GM11168 (cell line): ENCODE measurements around the gene PDE5A.

Source experiments
- in situ Hi-C: fragments of 300-500 bp; cut with MboI; formaldehyde crosslinking; loops from one replicate; pipeline ENCODE4 v1.12.0; 2022; ENCODE audit warnings: low sequenced_read_pairs; ENCODE audit not compliant: unreplicated experiment

The PDE5A gene

DNA sequence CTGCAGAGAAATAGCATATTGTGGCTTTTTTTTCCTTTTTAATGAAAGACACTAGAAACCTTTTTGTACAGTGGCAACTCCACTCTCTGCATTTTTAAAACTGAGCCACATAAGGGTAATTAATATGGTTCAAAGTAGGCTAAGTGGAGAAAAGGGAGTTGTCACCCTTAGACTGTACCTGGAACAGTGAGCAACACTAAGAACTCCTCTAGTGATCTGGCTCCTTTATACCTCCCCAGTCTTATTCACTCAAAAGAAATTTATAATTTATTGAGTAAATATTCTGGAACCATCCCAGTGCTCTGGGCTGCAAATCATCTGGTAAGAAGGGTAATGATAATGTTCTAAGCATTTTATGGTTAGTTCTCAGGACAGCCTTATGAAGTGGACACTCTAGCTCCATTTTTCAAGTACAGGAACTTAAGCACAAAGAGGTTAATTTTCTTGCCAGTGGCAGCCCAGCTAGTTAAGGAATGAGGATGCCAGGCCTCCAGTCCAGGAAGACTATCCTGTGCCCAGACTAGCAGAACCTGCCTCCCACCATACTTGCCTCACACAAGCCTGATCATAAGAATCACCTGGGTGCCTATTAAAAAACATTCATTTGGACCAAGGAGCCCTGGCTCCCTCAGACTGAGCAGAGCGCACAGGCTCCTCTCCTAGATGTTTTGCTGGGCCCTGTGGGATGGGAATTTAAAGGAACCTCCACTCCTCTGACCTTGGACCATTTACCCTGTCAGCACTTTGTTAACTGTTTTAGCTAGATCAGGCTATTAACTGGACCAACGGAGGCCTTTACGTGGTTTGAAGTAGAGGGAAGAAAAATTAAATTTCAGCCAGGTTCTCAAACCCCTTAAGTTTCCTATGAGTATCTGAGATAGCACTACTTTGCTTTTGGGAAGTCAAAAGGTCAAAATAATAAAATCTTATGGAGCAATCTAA is 102.6 kb downstream of the PDE5A start:
- in situ Hi-C loops: no loop called here

DNA sequence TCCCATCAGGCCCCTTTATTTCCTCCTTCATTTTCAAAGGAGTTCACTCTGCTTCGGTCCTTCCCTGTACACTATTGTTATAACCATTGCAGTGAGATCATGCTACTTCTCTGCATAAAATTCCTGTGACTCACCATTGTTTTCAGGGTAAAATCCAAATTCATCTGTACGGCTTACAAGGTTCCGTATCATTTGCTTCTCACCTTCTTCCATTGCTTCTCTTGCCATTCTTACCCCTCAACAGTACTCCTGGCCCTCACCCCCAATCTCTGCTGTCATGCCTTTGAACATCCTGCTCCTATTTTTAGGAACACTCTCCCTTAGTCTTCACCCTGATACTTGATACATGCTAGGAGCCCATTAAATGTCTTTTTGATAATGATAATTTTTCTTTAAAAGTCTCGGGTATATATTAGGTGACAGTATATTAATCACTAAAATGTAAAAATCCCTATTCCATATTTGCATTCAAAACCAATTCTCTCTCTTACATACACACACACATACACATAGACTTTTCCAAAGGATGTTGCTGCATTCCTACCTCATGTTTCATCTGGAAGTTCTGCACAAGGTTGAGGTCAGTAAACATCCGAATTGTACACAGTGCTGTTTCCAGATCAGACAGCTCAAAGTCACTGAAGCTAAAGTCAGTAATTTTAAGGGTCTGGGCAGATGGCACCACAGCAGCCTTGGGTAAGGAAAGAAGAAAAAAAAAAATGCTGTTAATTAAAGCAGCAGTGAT is 103.4 kb downstream of the PDE5A start:
- in situ Hi-C loops: no loop called here

DNA sequence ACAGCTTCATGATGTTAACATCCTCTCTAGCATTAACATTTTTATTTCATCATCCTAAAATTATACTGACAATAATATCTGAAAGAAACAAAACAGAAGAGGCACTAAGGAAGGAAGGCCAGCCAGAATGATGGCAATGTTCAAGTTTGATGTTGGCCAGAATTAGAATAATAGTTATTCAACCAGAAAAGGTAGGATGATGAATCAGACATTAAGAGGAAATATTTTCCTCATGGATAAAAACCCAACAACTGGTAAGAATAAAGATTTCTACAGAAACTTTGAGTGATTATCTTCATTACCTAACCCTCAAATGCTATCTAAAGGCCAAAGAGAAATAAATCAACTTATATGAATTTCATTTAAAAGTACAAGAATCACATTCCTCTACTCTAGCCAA is 105.2 kb downstream of the PDE5A start:
- in situ Hi-C loops: no loop called here

DNA sequence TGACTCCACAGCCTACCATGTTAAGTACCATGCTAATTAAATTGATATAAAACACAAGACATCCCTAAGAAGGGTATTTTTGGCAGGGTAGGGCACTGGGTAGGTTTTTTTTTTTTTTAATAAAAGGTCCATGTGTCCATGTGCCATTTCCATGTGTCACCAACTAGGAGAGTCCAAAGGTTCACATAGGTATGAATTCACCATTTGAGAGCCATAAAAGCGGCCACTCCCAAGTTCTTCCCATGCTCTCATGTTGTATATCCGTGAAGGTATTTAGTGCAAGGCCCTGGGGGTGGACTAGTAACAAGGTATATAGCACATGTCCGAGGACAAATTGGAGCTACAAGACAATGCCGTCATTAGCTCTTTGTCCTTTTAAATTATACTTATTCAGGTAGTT is 107.3 kb downstream of the PDE5A start:
- in situ Hi-C loops: no loop called here

DNA sequence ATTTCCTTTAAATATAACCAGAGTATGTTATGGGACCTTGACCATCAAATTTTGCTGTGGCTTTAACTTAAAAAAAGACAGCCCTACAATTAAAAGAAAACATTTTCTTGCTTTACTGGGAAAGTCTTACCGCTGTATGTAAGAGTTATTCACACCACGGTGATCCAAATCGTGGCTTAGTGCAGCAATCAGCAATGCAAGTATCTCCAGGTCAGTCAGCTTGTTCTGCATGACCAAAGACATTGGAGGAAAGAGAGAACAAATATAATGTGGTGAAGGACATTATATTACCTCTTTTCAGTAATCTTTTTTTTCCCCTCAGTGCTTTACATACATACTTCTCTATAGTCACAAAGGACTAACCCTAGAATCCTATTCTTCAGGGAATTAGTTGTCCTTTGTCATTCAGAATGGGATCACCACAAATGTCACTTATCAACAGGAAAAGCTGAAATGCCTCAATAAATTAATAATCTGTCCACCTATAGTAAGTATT is 109.6 kb downstream of the PDE5A start:
- in situ Hi-C loops: no loop called here

DNA sequence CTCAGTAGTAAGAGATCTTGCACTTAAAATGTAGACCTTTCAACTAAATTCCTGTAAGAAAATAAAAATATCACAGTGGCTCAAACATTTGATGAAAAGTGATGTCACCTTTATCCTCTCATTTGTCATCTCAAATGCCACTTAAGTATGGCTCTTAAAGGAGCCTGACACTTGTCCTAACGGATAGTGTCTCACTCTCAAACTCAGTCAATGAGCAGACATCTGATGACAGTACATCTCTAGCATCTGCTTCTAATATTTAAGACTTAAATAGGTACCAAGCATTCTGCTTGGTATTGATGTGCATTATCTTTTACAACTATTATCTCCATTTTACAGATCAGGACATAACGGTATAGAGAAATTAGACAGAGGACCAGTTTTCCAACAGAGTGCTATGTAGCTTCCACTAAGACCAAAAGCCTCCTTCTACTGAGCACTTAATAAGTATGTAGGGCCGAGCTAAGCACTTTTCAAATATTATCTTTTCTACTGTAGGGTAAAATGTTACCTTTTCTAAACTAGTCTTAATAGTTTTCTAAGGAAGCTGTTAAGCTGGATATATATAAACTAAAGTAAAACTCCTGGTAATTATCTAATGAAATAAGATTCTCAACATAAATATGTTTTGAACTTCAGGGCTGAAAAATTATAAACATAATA is 110.2 kb downstream of the PDE5A start:
- in situ Hi-C loops: no loop called here

DNA sequence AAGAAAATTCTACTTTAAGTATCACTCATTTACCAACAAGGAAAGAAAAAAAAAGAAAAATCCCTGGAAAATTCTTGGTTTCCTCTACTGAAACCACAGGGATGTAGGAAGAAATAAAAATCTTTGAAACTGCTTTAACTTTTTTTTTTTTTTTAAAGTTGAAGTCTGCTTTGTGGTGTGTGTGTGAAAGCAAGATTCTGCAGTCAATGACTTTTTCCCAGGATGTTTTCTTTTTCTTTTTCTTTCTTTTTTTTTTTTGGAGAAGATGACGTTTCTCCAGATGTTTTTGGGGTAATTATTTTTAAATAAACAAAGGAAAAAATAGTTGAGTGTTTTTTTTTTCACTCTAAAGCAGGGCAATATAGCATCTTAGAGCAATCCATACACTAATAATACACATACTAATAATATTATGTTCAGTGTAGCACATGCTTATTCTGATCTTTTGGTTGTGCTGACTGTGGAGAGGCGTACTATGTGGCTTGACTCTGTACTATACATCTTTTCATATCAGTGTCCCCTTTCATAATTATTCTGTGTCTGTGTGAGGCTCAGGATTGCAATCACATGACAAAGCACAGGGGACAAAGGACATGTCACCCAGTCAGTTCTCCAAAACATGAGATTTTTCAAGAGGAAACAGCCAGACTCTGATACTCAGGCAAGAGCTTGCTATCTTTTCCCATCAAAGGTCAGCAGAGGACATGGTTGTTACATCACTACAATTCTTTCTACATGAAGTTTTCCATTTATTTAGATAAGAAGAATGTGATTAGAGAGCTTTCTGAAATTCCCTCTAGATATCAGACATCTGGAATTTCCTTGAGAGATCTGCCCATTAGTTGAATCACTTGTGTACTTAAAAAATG is 111.0 kb downstream of the PDE5A start:
- in situ Hi-C loops: no loop called here

DNA sequence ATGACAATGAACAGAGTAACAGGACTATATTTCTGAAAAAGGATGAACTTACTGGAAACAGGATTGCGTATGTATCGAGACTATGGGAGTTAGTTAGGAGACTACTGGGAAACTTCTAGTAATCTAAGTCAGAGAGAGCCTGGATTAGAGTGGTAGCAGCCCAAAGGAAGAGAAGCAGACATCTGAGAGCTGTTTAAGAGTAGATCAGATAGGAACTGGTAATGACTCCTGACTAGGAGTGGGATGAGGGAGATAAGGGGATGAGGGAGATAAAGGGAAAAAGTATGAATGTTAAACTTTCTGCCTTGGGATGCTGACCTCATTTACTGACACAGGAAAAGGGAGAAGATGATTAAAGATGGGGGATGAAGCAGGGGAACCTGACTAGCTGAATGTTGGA is 116.2 kb downstream of the PDE5A start:
- in situ Hi-C loops: no loop called here

DNA sequence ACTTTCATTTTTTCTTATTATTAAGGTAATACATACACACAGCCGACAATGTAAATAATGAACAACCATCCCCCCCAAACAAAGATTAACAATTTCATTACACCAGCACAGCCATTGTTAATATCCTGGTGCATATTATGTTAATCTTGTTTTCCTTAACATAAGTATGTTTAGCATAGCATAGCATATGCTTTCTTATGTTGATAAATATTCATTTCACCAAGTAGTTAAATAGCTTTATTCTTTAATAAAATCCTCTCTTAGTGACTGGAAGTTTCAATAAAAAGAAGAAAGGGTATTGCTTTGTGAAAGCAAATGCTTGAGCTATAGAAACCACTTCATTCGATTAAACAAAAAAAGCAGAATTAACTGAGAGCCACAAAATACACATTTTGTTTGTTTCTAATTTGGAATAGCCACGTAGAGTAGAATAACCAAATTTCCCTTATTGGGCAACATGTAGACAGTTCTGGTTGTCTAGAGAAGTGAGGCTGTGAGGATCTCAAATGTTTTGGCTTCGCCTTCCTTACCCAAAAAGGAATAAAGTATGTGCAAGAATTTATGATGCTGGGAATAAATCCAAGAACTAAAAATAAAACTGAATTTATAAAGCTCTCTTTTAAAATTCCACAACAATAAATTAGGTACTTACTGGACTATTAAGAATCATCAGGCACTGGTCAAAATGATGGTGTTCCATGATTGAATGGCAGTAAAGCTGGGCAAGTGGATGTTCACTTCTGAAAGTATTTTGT is 118.0 kb downstream of the PDE5A start:
- in situ Hi-C loops: no loop called here

DNA sequence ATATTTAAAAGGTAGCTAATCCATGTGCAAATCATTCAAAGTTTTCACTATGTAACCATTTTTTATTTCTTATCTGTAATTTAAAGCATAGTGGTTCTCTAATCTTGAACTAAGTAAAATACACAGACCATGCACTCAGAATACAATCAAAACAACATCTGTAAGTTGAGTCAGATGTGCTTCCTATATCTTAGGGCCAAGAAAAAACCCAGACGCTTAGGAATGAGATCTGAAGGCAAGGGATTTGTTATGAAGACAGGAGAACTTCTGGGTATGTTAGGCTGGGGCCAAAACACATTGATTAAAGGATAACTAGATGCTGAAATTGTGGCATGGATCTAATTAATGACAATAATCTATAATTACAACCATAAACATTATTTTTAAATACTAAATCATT is 120.3 kb downstream of the PDE5A start:
- in situ Hi-C loops: no loop called here

DNA sequence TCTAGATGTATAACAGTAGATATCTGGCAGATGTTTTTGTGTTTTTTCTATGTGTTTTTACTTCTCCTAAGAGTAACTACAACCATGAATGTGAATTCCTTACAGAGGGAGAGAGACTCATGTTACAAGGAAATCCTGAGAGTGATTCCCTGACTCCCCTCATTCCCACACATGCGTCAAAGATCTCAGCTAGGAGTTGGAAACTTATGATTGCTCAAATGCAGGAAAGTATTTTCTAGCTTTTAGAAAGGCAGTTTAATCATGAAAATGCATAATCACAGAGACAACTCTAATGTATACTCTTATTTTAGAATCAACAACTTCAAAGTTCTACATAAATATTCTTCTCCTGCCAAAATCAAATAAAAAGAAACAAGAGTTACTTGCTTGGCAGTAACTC is 121.8 kb downstream of the PDE5A start:
- in situ Hi-C loops: no loop called here

DNA sequence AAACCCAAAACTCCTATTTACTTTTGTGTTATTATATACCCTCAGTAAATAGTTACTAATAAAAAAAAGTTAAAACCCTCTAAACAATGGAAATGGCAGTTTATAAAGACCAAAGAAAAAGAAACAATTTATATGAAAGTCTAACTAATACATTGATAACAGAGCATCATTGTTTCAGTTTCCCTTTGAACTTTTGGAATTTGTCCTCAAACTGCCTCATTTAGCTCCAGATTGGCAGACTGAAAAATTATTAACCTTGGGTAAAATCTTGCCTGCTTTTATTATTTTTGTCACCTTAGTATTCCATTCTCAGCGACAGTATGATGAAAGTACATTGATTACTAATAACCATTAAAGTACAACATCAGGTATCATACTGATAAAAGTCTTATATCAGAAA is 124.0 kb downstream of the PDE5A start:
- in situ Hi-C loops: no loop called here

DNA sequence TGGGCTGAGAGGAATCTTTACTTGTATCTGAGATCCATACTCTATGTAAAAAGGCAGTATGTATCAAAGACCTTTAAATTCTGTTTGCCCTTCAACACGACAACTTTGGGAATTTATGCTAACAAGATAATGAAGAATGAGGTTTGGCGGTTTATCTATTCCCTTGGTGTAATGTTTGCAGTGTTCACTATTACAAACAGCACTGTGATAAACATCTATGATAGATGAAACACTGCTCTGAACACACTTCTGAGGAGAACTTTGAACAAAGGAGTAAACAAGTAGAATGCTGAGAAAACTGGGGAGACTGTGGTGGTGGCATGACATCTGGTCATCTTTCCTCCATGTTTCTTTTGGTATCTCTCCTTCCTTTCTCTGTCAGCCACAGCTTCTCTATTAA is 126.9 kb downstream of the PDE5A start:
- in situ Hi-C loops: no loop called here

DNA sequence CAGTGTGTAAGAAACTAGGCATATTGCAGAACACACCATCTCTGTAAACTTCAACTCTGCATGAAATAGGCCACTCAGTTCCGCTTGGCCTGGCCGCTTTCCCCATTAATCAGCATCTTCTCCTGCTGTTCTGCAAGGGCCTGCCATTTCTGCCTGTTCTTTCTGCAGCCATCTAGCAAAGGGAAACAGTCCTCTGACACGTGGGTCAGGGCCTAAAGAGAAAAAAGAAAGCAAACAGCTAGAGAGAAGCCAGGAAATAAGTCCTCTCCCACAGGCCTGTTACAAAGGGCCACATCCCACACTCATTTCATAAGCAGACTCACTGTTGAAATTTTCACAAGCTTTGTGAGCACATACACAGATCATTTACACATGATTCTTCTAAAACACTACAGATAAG is 130.1 kb downstream of the PDE5A start:
- in situ Hi-C loops: loop anchor here (10.0 to 25.0 kb wide), 2 partner anchors 184 to 511 kb away; no protein-coding TSS in a partner anchor

DNA sequence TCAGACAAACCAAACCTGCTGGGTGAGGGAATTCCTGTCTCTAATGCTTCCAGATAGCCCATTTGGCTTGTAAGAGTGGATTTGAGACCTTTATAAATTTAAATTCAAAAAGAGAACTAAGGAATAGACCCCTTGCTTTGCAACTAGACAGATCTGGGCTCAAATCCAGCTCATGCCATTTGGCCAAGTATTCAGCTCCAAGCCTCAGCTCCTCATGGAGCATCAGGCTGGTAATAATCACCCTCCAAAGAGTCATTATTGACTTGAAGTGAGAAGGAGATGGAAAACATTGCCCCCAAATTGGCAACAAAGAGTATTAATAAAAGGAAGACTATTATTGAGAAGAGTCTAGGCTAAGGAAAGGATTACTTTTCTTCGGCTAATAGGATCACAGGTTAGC is 134.7 kb downstream of the PDE5A start:
- in situ Hi-C loops: loop anchor here (10.0 to 25.0 kb wide), 2 partner anchors 179 to 507 kb away; no protein-coding TSS in a partner anchor

DNA sequence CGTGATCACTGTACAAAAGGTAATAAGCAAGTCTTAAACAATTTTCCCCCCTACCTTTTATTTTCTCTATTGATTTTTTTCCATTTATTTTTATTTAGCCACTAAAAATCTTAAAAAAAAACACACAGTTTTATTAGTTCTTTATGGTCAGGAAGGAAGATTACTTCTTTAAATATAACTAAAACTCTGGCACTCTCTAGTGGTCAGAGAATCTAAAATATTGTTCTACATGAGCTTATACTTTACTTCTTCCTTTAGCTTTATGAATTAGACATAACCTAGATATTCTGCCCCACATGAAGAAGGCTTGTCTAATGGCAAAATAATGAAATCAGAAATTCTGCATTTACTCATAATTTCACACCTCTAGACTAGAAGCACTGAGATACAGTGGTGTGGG is 135.2 kb downstream of the PDE5A start:
- in situ Hi-C loops: loop anchor here (10.0 to 25.0 kb wide), 2 partner anchors 179 to 506 kb away; no protein-coding TSS in a partner anchor

DNA sequence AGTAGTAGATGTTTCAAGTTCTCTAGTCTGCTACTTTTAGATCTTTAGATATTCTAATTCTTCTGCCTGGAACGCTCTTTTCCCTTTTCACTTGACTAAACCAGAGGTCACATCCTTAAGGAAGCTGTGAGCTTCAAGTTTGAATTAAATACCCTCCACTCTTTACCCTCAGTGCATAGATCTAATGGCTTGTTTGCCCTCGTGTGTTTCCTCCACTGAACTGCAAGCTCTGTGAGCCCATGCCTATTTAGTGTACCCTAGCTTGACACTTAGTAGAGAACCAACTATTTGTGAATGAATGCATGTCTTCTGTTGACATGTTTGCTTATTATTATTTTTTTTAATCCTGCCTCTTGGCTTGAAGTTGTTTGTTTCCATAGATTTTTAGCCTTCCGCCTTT is 138.3 kb downstream of the PDE5A start:
- in situ Hi-C loops: loop anchor here (10.0 to 25.0 kb wide), 2 partner anchors 176 to 503 kb away; no protein-coding TSS in a partner anchor

DNA sequence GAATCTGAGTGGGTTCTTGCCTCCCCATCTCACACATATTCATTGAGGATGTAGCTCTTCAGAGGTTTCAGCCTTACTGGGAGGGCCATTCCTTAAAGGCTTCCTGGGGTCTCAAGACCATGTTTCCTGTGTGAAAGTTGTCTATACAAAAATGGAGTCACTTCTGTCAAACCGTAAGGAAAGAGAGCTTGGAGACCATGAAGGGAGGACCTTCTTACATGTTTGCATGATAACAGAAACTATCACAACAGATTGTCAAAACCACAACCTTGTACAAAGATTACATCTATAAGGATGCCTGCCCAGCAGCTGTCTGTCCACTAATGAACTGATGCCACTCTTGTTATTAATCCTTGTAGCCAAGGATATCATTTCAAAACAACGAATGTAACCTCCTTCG is 139.3 kb downstream of the PDE5A start:
- in situ Hi-C loops: loop anchor here (25.0 kb wide), 1 partner anchor 502 kb away; no protein-coding TSS in a partner anchor

DNA sequence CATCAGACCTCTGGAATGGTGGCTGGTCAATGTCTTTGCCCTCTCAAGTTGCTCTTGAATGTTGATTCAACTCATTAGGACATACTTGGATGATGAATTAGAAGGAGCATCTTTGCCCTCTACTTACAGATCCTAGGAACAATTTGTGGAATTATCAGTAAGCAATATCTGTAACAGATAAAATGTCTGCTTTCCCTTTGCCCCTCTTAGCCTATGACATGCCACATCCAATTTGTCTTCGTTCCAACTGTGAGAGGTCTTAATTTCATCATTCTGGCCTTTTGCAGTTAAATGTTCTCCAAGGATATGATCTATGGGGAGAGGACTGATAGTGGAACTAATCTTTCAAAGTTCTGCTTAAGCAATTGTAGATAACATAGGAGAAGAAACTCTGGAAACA is 148.3 kb downstream of the PDE5A start:
- in situ Hi-C loops: loop anchor here (25.0 kb wide), 1 partner anchor 493 kb away; no protein-coding TSS in a partner anchor
